Measurements from ENCODE around the gene NAV2. TPM values are rescaled to one million over a fixed set of nuclear protein-coding genes. Genes with fewer than 3 reads are reported as not detected.

NAV2 gene
- total RNA-seq, 3 donors from 2014 or later: 21.9 to 65.9 (median 30.9) TPM

- intact Hi-C loops (cut with DNase I, micrococcal nuclease): no loop called here
- ATAC-seq: no peak
- no peaks in the 10 kb centered on the region for H3K4me1 ChIP-seq (ENCODE audit: low read depth)
Observed at GRCh38 chr11:19735157-19735908, 22.7 kb downstream of the NAV2 start.

DNA sequence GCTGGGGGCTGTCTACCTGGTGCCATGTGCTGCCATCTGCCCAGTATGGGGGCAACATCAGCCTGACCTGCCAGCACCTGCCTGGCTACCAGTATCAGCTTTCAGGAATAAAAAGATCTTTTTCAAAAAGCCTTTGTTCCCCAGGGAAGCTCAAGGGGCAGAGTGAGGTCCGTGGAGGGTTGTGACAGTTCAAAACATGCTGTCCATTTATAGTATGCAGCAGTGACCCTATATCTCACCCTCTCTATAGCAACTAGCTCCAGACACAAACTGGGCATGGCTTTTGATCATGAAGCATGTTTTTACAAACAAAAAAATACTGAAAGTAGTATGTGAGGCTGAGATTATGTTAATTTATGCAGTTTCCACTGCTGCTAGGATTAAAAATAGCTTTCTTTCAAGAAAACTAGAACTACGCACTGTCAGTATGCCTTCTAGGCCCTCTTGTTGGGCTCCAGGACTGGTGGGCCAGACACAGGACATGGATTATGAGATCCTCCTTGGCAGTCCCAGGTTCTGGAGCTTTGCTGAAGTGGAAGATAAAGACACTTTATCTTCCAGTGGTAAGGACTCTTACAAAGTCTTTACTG is 23.4 kb downstream of the NAV2 start:
- H3K4me1 ChIP-seq (ENCODE audit: low read depth): no peaks in the 10 kb centered on the region
- no peaks in the 10 kb centered on the region for H3K9me3 ChIP-seq
- no peaks in the 10 kb centered on the region for H3K36me3 ChIP-seq (ENCODE audit: low read depth)
- no peak overlapping the region for H3K4me3 ChIP-seq
- DNase-seq (no peak), ATAC-seq (no peak)
- intact Hi-C loops (cut with DNase I, micrococcal nuclease): no loop called here
- TF ChIP-seq, protein P1, sequence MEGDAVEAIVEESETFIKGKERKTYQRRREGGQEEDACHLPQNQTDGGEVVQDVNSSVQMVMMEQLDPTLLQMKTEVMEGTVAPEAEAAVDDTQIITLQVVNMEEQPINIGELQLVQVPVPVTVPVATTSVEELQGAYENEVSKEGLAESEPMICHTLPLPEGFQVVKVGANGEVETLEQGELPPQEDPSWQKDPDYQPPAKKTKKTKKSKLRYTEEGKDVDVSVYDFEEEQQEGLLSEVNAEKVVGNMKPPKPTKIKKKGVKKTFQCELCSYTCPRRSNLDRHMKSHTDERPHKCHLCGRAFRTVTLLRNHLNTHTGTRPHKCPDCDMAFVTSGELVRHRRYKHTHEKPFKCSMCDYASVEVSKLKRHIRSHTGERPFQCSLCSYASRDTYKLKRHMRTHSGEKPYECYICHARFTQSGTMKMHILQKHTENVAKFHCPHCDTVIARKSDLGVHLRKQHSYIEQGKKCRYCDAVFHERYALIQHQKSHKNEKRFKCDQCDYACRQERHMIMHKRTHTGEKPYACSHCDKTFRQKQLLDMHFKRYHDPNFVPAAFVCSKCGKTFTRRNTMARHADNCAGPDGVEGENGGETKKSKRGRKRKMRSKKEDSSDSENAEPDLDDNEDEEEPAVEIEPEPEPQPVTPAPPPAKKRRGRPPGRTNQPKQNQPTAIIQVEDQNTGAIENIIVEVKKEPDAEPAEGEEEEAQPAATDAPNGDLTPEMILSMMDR (IDR thresholded peaks at IDR 0.05): no peak

More at GRCh38 chr11:19735157-19735908, 22.7 kb downstream of the NAV2 start:
- Histone ChIP-seq H3K4me3 (no peak overlapping the region), H3K9me3 (no peaks in the 10 kb centered on the region), H3K36me3 (ENCODE audit: low read depth) (no peaks in the 10 kb centered on the region)
- no peak for DNase-seq
- TF ChIP-seq, protein P1 (IDR thresholded peaks at IDR 0.05): no peak

DNA sequence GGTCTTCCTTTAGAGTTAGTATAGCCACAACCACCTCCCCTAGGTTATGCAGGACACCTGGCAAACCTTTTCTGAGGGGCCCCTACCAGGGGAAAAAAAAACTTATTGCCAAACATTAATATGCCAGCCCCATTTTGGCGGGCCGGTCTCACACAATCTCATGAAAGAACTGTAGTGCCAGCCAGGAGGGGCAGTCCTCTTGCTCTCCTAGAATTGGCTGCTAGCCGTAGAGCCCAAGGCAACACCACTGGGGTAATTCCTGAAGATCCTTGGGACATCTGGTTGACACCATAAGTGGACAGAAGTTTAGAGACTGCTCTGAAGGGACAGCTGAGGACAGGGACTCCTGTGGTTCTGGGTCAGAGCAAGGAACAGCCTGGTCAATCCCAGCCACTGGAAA is 24.2 kb downstream of the NAV2 start:
- Histone ChIP-seq H3K4me3 (no peak overlapping the region), H3K4me1 (ENCODE audit: low read depth) (no peaks in the 10 kb centered on the region), H3K36me3 (ENCODE audit: low read depth) (no peaks in the 10 kb centered on the region), H3K9me3 (no peaks in the 10 kb centered on the region)
- DNase-seq: no peak
- no peak for ATAC-seq
- TF ChIP-seq, protein P1 (IDR thresholded peaks at IDR 0.05): no peak
- intact Hi-C loops (cut with DNase I, micrococcal nuclease): no loop called here

DNA sequence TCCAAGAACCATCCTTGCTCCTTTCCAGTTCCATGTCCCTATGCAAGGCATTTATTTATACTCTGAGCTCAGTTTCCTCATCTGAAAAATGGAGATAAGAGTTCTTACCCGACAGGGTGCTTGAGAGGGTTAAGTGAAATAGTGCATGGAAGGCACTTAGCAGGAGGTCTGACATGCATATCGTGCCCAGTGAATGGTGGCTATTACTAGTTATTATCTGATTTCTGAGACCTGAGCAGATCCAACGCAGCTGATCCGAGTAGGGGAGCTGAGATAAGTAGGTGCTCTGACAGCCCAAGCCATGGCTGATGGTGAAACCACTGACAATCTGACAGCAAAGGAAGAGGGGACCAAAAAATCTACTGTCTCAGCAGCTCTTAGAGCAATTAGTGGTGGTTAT is 24.9 kb downstream of the NAV2 start:
- TF ChIP-seq, protein P1 (IDR thresholded peaks at IDR 0.05): no peak

DNA sequence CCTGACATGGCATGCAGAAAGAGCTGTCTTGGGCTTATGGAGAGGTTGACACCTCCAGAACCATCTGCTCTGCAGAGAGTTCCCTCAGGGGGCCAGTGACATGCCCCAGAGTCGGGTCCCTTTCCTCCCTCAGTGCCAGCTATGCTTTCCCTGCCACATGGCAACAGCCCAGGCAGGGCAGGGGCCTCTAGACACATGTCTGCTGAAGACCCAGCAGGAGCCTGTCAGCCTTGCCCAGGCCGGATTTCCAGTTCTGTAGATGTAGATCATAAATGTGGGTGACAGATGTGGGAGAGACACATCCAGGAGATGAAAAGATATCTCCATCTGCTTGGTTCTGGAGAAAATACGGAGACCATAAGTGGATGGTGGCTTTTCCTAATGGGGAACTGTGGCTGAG is 25.5 kb downstream of the NAV2 start:
- intact Hi-C loops (cut with DNase I, micrococcal nuclease): no loop called here
- Histone ChIP-seq H3K4me1 (ENCODE audit: low read depth) (no peaks in the 10 kb centered on the region), H3K9me3 (no peaks in the 10 kb centered on the region), H3K36me3 (ENCODE audit: low read depth) (no peaks in the 10 kb centered on the region), H3K4me3 (no peak overlapping the region)
- no peak for ATAC-seq
- no peak for DNase-seq
- TF ChIP-seq, protein P1 (IDR thresholded peaks at IDR 0.05): no peak

More for the DNA sequence above, 24.9 kb downstream of the NAV2 start:
- no peak overlapping the region for H3K4me3 ChIP-seq
- no peak for DNase-seq
- H3K4me1 ChIP-seq (ENCODE audit: low read depth): no peaks in the 10 kb centered on the region
- H3K9me3 ChIP-seq: no peaks in the 10 kb centered on the region
- intact Hi-C loops (cut with DNase I, micrococcal nuclease): no loop called here
- ATAC-seq: no peak
- no peaks in the 10 kb centered on the region for H3K36me3 ChIP-seq (ENCODE audit: low read depth)

Data from mucosa of descending colon (tissue), 3 donors.